Right lung (tissue), 5 donors: Measurements from ENCODE around the gene TK2. TPM values are rescaled to one million over a fixed set of nuclear protein-coding genes. Genes with fewer than 3 reads are reported as not detected.

Source experiments
- DNase-seq, 2 donors: peaks; one replicate each; pipeline ENCODE4 v3.0.0-alpha.2; 2013
- polyA plus RNA-seq, 5 donors: library from polyadenylated mRNA; unstranded; fragments of 120-200 nt; gene quantifications; one replicate each; pipeline versions ENCODE4 v1.2.1 to v1.2.3, GENCODE V29; 2013; ENCODE audit warnings: inconsistent platforms in 1 of 5, low replicate concordance in 1 of 5; ENCODE audit not compliant: insufficient read length in 5 of 5, insufficient read depth in 1 of 5

The TK2 gene
- polyA plus RNA-seq, 5 donors: 29.1 to 36.2 (median 33.9) TPM

DNA sequence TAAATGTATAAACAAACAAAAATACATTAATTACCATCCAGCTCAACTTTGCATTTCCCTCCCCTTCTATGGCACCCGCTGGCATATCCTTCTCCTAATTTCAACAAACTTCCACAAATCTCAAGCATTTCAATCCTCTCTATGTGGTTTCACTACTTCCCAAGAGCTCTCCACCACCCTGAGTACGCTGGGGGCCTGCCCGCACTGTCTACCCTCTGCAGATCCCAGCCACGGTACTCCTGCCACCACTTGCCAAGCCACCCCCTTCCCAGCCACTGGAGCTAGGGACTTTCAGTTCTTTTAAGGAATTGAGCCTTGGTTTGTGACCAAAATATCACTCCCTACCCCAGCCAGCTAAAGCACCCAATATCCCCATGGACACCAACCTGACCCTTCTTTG, 1.9 kb downstream of the TK2 start:
- DNase-seq: no peak

DNA sequence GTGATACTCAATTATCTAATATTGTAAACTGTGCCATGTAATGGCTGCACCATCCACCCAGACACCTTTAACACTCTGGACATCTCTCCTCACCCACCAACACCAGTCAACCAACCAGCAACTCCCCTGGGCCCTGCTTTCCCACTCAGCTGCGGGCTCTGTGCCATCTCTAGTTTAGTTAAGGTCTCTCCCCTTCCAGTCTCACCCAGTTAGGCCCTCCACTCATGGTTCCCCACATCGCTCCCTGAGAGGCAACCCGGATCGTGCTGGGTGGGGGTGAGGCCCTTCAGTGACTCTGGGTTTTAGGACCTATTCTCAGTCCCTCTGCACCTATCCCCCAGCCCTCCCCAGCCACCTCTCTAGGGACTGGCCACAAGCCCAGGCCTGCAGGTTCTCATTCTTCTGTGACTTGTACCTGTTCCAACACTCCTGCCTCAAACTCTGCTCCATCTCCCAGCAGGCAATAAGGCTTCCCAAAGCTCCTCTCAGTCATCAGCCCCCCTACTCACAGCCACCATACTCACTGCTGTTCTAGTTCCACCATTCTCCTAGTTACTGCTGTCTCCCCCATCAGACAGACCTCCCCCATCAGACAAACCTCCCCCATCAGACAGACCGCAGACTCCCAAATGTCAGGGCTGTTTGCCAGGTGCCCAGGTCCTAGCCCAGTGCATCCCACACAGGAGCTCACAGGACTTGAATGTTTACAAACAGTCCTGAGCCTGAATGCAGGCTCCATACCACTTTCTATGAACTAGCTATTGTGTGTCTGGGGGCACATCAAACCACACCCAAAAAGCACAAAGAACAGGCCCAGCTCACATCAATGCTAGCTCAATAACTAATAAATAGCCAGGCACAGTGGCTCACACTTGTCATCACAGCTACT, 2.6 kb downstream of the TK2 start:
- DNase-seq: no peak

DNA sequence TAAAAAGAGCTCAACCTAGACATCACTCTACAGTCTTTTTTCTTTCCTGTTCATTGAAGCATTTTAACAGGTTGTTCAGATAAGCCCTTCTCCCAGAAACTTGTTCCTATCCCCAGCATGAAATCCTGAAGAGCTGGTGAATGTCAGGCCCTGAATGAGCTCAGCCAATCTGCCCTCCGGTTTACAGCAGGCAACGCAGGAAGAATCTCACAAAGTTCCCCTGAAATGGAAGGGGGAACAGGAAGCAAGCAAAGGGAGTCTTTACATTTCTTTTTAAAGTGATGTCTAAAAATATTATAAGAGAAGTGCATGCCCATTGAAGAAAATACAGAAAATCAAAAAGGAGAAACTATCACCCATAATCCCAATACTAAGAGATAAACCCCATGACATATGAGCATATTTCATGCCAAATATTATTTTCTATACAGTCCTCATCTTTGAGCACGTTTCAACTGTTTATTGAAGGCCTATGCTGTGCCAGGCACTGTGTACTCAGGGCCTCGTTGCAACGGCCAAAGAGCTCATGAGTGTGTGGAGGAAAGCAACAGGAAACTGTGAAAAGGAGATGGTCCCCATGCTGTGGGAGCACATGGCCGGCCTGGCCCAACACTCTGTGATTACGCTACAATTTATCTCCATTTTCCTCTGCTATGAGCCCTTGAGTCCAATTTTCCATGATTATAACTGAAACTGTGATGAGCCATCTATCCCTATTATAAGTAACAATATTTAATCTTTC, 5.7 kb downstream of the TK2 start:
- DNase-seq: no peak

DNA sequence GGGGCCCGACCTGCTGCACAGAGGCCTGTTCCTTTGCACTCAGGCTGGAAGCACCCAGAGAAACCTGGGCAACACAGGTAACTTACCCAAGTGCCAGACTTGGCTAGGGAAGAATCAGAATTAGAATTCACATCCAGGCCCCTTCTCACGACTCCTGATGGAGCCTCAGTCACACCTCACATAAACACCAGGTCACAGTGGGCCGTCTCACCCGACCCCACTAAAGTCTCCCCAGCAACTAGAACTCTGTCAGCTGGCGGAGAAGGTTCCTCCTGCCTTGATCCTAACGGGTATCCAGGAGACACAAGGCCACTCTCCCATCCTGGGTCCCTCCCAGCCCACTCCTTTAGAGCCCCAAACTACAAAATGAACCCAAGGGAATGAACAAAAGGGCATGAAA, 6.4 kb downstream of the TK2 start:
- no peak for DNase-seq

DNA sequence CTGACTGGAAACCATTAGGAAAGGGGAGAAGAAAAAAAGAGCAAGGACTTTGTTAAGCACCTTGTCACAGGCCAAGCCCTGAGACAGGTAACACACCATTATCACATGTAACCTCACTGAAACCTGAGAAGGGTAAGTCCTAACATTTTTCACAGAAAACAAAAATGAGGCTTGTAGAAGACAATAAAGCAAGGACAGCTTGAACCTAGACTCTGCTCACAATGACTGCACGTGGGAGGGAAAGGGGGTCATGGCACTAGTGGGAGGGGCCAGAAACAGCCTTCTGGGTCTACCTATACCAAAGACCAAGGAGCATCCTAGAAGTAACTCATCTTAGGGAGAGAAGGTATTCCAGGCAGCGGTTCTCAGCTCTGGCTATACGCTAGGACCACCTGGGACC, 7.5 kb downstream of the TK2 start:
- DNase-seq: no peak

DNA sequence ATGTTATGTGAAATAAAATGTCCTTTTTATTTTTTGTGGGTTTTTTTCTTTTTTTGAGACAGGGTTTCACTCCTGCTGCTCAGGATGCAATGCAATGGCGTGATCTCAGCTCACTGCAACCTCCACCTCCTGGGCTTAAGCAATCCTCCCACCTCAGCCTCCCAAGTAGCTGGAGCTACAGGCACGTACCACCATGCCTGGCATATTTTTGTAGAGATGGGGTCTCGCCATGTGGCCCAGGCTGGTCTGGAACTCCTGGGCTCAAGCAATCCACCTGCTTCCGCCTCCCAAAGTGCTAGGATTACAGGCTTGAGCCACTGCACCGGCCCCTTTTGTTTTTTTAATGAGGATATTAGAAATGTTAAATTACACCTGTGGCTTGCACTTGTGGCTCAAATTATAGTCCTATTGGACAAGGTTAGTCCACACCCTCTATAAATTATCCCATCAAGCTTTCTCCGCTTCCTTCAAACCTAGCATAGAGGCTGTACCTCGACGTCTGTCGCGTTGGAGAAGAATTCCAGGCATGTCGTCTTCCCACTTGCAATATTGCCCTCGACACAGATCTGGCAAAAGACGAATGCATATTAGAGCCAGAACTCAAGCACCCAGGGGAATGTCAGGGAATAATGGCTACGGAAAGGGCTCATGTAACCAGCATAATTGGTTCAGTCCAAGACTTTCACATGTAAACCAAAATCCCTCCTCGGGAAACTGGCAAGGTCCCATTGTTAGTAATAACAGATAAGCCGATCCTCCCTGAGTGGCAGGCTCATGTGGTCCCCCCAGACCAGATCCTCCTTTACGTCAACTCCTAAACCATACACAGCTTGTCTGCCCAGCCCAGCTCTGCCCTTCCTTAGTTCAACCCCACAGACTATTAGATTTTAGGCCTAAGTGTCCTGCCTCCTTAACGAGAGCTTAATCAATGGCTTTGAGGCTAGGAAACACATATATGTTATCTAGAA, 8.2 kb downstream of the TK2 start:
- DNase-seq: no peak

DNA sequence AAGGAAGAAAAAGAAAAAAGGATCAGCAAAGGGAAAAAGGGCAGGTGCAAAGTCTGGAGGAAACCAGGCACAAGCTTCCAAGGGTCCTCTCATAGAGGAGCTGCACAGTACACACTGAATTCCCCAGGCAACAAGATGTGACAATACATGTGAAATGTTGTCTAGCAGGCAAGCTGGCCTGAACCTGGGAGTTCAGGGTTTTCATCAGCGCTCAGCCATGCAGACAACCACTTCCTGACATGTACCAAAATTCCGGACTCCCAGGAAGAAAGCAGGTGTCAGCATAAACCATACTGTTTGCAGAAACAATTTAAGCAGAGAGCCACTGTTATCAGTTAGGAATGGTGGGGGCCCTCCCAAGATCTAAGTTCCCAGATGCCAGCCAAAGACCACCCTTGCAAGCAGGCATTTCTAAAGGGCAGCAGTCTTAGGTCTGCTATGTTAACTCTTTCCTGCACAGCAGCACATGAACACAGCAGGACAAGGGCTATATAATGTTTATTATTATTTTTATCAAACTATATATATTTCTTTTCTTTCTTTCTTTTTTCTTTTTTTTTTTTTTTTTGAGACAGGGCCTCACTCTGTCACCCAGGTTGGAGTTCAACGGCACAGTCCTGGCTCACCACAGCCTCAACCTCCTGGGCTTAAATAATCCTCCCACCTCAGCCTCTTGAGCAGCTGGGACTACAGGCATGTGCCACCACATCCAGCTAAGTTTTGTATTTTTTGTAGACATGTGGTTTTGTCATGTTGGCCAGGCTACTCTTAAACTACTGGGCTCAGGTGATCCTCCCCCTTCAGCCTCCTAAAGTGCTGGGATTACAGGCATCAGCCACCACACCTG, 10.1 kb downstream of the TK2 start:
- DNase-seq: no peak

DNA sequence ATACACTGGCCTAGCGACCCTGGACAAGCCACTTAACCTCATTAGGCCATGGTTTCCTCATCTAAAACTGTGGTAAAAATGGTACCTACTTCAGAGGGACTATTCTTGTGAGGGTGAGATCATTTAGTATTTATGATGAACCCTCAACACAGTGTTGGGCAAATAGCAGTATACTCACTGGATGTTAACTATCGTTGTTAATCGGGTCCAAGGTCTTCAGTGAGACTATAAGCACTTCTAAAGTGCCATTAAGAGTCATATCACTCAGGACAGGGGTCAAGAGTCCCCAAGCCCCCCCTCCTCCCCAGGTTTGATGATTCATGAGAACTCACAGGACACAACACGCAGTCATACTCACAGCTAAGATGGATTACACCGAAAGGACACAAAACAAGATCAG, 11.0 kb downstream of the TK2 start:
- no peak for DNase-seq

DNA sequence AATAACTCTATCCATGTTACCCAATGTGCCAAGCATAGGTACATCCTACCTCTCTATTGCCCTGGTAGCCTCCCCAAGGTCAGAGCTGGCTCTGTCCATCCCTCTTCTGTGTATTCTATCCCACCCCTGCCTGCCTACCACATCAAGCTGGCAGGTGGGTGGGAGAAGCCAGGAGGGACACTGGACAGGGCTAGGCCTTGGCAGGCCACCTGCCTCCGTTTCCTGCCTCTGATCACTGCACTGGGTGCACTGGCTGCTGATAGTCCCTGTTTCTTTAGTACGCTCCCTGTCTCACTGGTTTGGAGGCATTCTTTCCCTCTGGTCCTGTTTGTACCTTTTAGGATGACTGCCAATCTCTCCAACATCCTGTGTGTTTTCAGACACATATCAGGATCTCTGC, 12.7 kb downstream of the TK2 start:
- no peak for DNase-seq

DNA sequence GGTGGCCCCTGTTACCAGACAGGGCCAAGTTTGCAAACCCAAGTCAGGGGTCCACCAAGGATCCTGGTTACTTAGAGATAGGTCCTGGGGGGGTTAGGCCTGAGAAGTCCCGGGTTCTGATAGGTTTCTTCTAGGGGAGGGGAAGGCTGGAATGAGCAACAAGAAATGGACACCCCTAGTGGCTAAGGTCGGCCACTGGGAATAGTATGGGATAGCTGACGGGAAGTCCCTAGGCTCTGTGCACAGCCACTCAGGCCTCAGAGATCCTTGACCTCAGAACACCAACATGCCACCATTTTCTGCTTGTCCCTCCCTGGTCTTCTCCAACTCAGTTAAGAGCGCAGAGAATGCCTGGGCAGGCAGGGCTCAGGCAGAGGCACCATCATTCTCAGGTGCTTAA, 13.4 kb downstream of the TK2 start:
- no peak for DNase-seq

DNA sequence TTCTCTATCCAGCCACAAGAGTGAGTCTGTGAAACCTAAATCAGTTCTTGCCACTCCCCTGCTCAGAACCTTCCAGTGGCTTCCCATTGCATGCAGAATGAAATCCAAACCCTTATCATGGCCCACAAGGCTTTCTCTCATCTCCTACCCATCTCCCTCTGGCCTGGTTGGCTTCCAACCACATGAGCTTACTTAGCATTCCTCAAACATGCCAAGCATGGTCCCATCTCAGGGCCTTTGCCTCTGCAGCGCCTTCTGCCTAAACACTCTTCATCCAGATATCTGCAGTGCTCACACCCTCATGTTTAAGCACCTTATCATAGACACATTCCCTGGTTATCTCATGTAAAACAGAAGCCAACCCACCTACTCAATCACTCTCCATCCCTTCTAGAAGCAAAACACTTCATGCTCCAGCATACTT, 15.5 kb downstream of the TK2 start:
- DNase-seq: no peak

DNA sequence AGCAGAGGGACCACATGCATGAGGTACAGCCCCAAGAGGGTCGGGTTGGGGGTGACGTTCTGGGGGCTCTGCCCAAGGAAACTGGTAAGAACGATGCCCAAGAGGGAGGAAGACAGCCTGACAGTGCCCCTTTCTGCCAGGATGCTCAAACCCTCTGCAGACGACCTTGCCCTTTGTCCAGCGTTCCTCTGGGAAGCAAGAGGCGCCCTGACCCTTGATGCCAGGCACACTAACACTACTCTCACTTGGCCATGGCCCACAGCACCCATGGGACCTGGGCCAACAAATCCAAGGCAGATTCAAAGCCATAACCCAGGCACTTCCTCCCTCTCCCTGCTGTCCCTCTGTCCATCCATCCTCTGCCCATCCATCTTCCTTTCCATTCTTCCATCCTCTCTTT, 20.4 kb downstream of the TK2 start:
- DNase-seq: no peak

DNA sequence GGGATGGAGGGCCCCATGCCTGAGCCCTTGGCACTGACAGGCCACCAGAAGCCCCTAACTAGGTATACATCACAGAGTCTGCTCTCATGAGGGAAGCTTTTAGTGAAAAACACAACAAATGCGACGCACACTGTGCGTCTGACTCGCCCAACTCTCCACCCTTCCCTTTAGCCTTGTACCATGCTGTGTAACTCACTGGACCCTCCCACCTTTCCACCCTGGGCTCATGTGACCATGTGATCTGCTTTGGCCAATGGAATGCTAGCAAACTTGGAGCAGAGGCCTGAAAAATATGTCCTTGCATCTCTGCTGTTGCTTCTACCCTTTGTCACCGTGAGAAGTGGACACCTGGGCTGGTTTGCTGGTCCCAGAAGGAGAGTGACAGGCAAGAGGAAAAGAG, 21.6 kb downstream of the TK2 start:
- DNase-seq: no peak

DNA sequence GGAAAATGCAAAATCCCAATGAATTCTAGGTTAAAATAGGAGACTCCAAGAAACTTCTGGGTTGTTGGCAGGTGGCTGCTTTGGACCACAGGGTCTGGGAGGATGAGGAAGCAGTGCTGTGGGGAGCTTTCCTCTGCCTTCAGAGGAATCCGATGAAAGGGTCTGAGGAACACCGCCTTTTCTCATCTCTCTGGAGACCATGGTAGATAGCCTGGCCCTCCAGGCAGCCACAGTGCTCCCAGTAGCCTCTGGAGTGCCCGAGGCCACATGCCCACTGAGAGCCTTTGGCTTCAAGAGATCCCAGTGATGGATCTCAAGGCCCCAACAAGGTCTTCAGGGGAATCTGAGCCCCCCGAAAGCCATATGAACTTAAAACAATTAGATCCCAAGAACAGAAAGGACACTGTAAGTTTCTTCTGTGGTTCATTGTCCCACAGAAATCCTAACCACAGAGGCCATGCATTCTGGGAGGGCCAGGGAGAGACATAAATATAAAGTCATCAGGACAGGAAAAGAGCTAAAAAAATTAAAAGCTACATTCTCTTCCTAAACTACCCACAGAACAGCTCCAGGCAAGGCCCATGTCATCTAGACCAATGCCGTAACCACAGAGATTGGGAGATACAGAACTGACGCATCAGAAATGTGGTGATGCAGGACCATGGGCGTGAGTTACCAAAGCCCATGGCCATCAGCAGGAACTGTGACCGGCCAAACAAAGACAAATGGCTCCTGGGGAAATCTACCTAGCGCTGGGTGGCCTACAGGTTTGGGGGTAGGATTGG, 24.3 kb downstream of the TK2 start:
- DNase-seq: no peak

DNA sequence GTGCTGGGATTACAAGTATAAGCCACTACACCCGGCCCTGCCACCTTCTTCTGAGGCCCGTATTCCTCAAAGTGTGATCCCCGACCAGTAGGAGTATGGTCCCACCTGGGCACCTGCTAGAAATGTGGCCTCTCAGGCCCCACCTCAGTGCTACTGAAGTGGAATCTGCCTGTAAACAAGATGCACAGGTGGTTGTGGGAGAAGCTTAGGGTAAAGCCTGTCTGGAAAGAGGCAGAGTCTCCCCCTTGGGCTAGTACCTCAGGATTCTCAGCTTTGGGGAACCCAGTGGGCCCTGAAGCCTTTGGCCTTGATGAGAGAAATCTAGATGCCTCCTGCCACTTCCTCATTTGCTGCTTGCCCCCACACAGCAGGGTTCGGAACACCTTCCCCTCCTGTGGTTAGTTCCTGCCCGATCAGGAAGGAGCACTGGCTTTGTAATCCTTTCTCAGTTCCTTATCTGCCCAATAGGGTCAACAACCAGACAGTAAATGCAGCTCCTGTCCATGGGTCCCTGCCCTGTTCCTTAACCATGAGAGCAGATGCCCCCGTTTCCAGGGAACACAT, 25.2 kb downstream of the TK2 start:
- no peak for DNase-seq

DNA sequence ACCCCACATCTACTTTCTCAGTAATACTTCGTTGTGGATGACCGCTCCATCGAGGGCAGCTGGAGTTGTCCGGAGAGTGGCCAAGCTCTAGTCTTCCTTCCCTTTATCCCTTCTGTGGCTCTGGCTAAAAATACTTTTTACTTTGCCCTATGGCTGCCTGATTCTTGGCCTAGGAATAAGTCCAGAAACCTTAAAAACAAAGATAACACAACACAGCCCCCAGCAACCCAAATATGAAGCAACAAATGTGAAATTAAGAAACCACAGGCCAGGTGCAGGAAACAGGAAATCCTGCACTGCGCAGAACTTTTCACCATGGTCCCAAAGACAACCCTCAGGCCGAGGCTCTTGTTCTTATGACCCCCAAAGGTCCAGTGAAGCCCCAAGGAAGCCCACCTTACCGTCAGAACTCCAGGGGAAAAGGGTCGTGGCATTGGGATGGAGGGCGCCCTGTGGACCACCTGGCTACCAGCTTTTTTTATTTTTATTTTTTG, 26.0 kb downstream of the TK2 start:
- DNase-seq: no peak

DNA sequence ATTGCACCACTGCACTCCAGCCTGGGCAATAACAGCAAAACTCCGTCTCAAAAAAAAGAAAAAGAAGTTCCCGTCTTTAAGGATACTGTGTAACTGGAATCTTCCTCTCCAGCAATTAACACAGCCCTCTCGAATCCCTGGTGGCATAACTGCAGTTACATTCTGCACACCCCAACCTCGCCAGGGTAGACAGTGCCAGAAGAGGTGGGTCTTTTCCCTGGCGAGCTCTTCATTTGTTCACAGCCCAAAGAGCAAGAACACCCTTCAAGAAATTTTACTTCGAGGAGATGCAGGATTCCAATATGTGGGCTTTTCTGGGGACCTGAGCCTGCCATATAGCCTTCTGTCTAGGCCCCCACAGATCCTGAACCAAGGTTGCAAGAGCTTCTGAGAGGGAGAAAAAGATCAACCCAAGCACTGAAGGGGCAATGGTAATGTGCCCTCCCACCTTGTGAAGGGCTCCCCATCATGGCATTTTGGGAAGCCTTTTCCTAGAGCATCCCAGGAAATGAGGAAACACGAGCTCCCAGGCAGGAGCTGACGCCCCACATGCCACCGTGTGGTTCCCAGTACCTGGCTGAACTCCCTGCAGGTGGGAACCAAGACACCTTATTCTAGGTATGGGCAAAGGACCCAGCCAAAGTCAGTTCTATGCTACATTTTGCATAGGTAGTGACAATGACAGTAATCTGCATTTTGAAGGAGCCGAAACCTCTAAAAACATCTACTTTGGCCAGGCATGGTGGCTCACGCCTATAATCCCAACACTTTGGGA, 26.9 kb downstream of the TK2 start:
- DNase-seq: no peak

DNA sequence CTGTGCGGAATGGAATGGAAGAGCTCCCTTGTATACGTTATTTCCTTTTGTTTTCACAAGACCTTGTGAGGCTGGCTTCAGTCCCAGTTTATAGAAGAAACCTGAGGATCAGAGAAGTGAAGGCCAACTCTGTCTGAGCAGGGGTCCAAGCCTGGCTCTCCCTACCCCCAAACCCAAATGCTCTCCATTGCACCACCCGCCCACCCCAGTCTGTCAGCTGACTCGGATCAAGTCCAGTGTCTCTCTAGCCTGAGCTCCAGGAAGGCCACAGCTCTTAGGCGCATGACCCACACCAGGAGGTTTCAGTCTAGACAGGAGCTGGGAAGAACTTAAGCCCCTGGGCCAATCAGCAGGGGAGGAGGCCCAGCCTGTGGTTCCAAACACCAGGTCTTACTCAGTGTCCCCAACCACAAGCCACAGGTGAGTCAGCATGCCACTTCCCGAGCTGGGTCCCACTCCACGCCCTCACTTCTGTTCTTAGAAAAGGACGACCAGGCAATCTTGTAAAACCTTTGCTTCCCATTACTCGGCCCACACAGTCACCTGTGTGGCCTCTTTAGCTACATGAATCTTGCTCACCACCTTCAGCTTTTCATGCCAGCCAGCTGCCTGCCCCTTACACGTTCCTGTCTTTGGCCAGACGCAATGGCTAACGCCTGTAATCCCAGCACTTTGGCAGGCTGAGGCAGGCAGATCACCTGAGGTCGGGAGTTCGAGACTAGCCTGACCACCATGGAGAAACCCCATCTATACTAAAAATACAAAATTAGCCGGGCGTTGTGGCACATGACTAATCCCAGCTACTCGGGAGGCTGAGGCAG, 27.8 kb downstream of the TK2 start:
- no peak for DNase-seq
